Measurements from ENCODE around the gene KDM4F. TPM values are rescaled to one million over a fixed set of nuclear protein-coding genes. Genes with fewer than 3 reads are reported as not detected.

Gene KDM4F
- total RNA-seq, 6 experiments from 2014 or later, result not detected

DNA sequence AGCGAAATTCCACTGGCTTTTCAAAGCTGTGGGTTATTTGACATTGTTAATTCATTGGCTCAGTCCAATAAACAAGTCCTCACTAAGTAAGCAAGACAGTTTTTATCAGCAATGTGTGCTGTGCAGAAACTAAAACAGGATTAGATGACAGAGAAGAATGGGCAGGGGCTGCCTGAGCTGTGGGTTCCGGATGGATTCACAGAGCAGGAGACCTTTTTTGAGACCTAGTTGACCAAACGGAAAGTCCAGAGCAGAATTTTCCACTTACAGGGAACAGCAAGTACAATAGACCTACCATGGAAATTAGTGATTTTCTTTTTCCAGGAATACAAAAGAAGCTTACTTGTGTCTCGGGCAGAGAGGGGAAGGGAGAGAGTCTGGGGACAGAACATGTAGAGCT is 5.2 kb upstream of the KDM4F start:
- DNase-seq, result no peak
- ATAC-seq, result no peak
- Histone ChIP-seq H3K9me3 (no peaks in the 10 kb centered on the region), H3K27me3 (no peaks in the 10 kb centered on the region), H3K4me3 (no peak overlapping the region), H3K27ac (no peak overlapping the region), H3K4me1 (no peaks in the 10 kb centered on the region), H3K36me3 (no peaks in the 10 kb centered on the region)
- WGBS (ENCODE audit: insufficient coverage, low coverage, low lambda C conversion rate, missing lambda C conversion rate), result 38% methylated on average over 4 of the region's 4 CpGs
- intact Hi-C loops (cut with DNase I), result no loop called here
- TF ChIP-seq, protein P1, sequence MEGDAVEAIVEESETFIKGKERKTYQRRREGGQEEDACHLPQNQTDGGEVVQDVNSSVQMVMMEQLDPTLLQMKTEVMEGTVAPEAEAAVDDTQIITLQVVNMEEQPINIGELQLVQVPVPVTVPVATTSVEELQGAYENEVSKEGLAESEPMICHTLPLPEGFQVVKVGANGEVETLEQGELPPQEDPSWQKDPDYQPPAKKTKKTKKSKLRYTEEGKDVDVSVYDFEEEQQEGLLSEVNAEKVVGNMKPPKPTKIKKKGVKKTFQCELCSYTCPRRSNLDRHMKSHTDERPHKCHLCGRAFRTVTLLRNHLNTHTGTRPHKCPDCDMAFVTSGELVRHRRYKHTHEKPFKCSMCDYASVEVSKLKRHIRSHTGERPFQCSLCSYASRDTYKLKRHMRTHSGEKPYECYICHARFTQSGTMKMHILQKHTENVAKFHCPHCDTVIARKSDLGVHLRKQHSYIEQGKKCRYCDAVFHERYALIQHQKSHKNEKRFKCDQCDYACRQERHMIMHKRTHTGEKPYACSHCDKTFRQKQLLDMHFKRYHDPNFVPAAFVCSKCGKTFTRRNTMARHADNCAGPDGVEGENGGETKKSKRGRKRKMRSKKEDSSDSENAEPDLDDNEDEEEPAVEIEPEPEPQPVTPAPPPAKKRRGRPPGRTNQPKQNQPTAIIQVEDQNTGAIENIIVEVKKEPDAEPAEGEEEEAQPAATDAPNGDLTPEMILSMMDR (IDR thresholded peaks at IDR 0.05), result no peak
- TF ChIP-seq POLR2A (IDR thresholded peaks at IDR 0.05), result no peak

DNA sequence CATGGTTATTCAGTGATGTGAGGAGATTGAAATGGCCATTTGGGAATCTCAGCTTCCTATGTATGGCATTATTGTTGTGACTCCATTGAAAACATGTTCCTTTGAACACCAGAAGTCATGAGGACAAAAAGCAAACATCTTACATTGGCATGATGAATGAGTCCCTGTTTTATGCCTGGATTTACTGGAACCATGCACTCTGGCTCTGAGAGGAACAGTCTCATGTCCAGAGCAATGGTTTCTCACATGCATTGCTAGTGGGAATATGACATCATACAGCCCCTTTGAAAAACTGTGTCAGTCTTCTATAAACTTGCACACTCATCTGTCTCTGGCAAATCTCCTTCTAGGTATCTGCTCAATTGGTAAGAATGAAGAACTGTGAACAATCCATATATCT is 3.4 kb upstream of the KDM4F start:
- Histone ChIP-seq H3K4me1 (no peaks in the 10 kb centered on the region), H3K36me3 (no peaks in the 10 kb centered on the region), H3K9me3 (no peaks in the 10 kb centered on the region), H3K4me3 (no peak overlapping the region), H3K27me3 (no peaks in the 10 kb centered on the region), H3K27ac (no peak overlapping the region)
- ATAC-seq (no peak), DNase-seq (no peak)
- intact Hi-C loops (cut with DNase I), result no loop called here
- TF ChIP-seq POLR2A (IDR thresholded peaks at IDR 0.05), result no peak
- TF ChIP-seq, protein P1 (IDR thresholded peaks at IDR 0.05), result no peak

DNA sequence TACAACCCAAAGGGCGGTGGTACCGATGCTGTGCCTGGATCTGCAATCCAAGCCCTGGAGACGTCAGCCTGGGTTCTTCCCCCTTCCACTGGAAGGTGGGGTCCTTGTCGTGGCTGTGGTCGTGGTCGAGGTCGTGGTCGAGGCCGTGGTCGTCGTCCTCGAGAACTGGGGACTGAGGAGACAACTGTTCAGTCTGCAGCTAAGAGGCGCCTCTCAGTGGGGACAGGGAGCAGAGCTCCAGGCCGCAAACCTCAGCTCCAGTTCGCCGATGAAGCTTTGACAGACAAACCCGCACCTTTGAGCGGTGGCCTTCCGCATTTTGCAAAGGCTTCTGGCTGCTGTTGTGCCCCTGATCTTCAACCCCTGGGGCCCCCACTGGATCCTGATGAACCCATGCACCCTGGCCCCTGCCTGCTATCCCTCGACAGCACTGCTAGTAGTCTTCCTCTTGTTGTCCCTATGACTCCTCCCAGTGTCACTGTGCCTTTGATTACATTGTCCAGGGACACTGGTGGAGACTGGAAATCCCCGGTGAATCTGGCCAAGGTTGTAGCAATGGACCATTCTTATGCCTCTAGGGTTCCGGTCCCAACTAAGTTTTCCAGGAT is 1.5 kb downstream of the KDM4F start:
- no peak for ATAC-seq
- no peak for DNase-seq

DNA sequence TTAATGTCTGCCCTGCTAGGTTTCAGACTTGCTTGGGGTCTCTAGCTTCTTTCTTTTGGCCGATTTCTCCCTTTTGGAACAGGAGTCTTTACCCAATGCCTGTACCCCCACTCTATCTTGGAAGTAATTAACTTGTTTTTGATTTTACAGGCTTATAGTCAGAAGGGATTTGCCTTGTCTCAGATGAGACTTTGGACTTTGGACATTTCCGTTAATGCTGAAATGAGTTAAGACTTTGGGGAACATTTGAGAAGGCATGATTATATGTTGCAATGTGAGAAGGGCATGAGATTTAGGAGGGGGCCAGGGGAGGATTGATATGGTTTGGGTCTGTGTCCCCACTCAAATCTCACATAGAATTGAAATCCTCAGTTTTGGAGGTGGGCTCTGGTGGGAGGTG is 5.1 kb downstream of the KDM4F start:
- Histone ChIP-seq H3K9me3 (no peaks in the 10 kb centered on the region), H3K4me3 (no peak overlapping the region), H3K36me3 (no peaks in the 10 kb centered on the region), H3K4me1 (no peaks in the 10 kb centered on the region), H3K27ac (no peak overlapping the region), H3K27me3 (no peaks in the 10 kb centered on the region)
- TF ChIP-seq POLR2A (IDR thresholded peaks at IDR 0.05), result no peak
- TF ChIP-seq, protein P1 (IDR thresholded peaks at IDR 0.05), result no peak
- intact Hi-C loops (cut with DNase I), result no loop called here
- DNase-seq (no peak), ATAC-seq (no peak)
- 56% methylated on average over 2 of the region's 2 CpGs for WGBS (ENCODE audit: insufficient coverage, low coverage, low lambda C conversion rate, missing lambda C conversion rate)

More for the DNA sequence above, 1.5 kb downstream of the KDM4F start:
- Histone ChIP-seq H3K4me3 (no peak overlapping the region), H3K27me3 (no peaks in the 10 kb centered on the region), H3K9me3 (no peaks in the 10 kb centered on the region), H3K27ac (no peak overlapping the region), H3K36me3 (no peaks in the 10 kb centered on the region), H3K4me1 (no peaks in the 10 kb centered on the region)
- TF ChIP-seq, protein P1 (IDR thresholded peaks at IDR 0.05), result no peak
- no peak for TF ChIP-seq POLR2A (IDR thresholded peaks at IDR 0.05)
- WGBS (ENCODE audit: insufficient coverage, low coverage, low lambda C conversion rate, missing lambda C conversion rate), result 39% methylated on average over 2 of the region's 22 CpGs
- intact Hi-C loops (cut with DNase I), result no loop called here

Measured in right lobe of liver (tissue), 6 donors.